SK-N-SH treated with all-trans-retinoic acid at 6 μM for 48 hours (cell line): Measurements from ENCODE around the gene ERH.
"Not testable (repeated sequence)": the region's sequence is repeated elsewhere in the genome, so short reads cannot be mapped to it uniquely, and the experiment has no call there.

ENCODE experiments used
- ATAC-seq: fragments of 200-7000 bp; cut with Tn5 transposase; 3 replicates; pipeline ENCODE4 v1.9.1; 2020; ENCODE audit warnings: mild to moderate bottlenecking, moderate library complexity
- ARNTL ChIP-seq: fragments of 450-650 bp; formaldehyde crosslinking; IDR thresholded peaks from 2 replicates; pipeline ENCODE4 v1.5.0; 2020; ENCODE audit warnings: low read depth, mild to moderate bottlenecking, moderate library complexity, borderline replicate concordance
- BACH2 ChIP-seq: fragments of 250-450 bp; sonication (Bioruptor Pico); IDR thresholded peaks from 2 replicates; pipeline ENCODE4 v1.9.0; 2021; ENCODE audit warnings: mild to moderate bottlenecking, borderline replicate concordance
- CSDC2 ChIP-seq: fragments of 250-450 bp; sonication (Bioruptor Pico); IDR thresholded peaks from 2 replicates; pipeline ENCODE4 v1.5.0; 2020; ENCODE audit warnings: mild to moderate bottlenecking, moderate library complexity
- ESRRG ChIP-seq: fragments of 250-450 bp; sonication (Bioruptor Pico); IDR thresholded peaks from 2 replicates; pipeline ENCODE4 v1.6.1; 2021; ENCODE audit warnings: mild to moderate bottlenecking
- GLIS3 ChIP-seq: fragments of 250-450 bp; sonication (Bioruptor Pico); IDR thresholded peaks from 2 replicates; pipeline ENCODE4 v1.5.0; 2020; ENCODE audit warnings: mild to moderate bottlenecking, moderate library complexity
- ISL1 ChIP-seq: fragments of 250-450 bp; sonication (Bioruptor Pico); IDR thresholded peaks from 2 replicates; pipeline ENCODE4 v2.1.2; 2022; ENCODE audit warnings: mild to moderate bottlenecking, moderate library complexity
- OSR1 ChIP-seq: fragments of 250-450 bp; sonication (Bioruptor Pico); IDR thresholded peaks from 2 replicates; pipeline ENCODE4 v1.8.0; 2022; ENCODE audit warnings: moderate library complexity, mild to moderate bottlenecking, inconsistent platforms
- PPARA ChIP-seq: fragments of 250-450 bp; sonication (Bioruptor Pico); IDR thresholded peaks from 2 replicates; pipeline ENCODE4 v1.5.0; 2020; ENCODE audit warnings: mild to moderate bottlenecking, borderline replicate concordance
- RARB ChIP-seq: fragments of 250-450 bp; sonication (Bioruptor Pico); IDR thresholded peaks from 2 replicates; pipeline ENCODE4 v1.8.0; 2021; ENCODE audit warnings: mild to moderate bottlenecking, moderate library complexity
- SNAI2 ChIP-seq: fragments of 250-450 bp; sonication (Bioruptor Pico); IDR thresholded peaks from 2 replicates; pipeline ENCODE4 v1.5.0; 2020; ENCODE audit warnings: mild to moderate bottlenecking, moderate library complexity
- TCF4 ChIP-seq: fragments of 250-450 bp; sonication (Bioruptor Pico); IDR thresholded peaks from 2 replicates; pipeline ENCODE4 v1.8.0; 2021; ENCODE audit warnings: mild to moderate bottlenecking, moderate library complexity, borderline replicate concordance
- ZC3H10 ChIP-seq: fragments of 250-450 bp; sonication (Bioruptor Pico); IDR thresholded peaks from 2 replicates; pipeline ENCODE4 v1.5.1; 2021; ENCODE audit warnings: mild to moderate bottlenecking, moderate library complexity
- ZFP3 ChIP-seq: fragments of 250-450 bp; sonication (Bioruptor Pico); IDR thresholded peaks from 2 replicates; pipeline ENCODE4 v1.5.0; 2020; ENCODE audit warnings: mild to moderate bottlenecking, moderate library complexity
- ZFP30 ChIP-seq: fragments of 450-650 bp; formaldehyde crosslinking; IDR thresholded peaks from 2 replicates; pipeline ENCODE4 v1.5.0; 2022; ENCODE audit warnings: mild to moderate bottlenecking, moderate library complexity
- ZNF565 ChIP-seq: fragments of 450-650 bp; formaldehyde crosslinking; conservative IDR thresholded peaks from 2 replicates; pipeline ENCODE4 v1.5.0; 2020; ENCODE audit warnings: low read depth, mild to moderate bottlenecking, moderate library complexity
- ZNF70 ChIP-seq: fragments of 450-650 bp; formaldehyde crosslinking; IDR thresholded peaks from 2 replicates; pipeline ENCODE4 v1.5.0; 2020; ENCODE audit warnings: mild to moderate bottlenecking, moderate library complexity
- ZNF8 ChIP-seq: fragments of 450-650 bp; formaldehyde crosslinking; IDR thresholded peaks from 2 replicates; pipeline ENCODE4 v1.5.0; 2020; ENCODE audit warnings: mild to moderate bottlenecking, moderate library complexity
- TF ChIP-seq, protein P1 (sequence below): fragments of 250-450 bp; sonication (Bioruptor Pico); IDR thresholded peaks from 2 replicates; pipeline ENCODE4 v1.5.0; 2020; ENCODE audit warnings: mild to moderate bottlenecking, moderate library complexity
- TF ChIP-seq, protein P2 (sequence below): fragments of 250-450 bp; sonication (Bioruptor Pico); IDR thresholded peaks from 2 replicates; pipeline ENCODE4 v1.8.0; 2020; ENCODE audit warnings: mild to moderate bottlenecking, moderate library complexity, borderline replicate concordance
- TF ChIP-seq, protein P3 (sequence below): fragments of 250-450 bp; sonication (Bioruptor Pico); IDR thresholded peaks from 2 replicates; pipeline ENCODE4 v1.8.0; 2021; ENCODE audit warnings: low read depth, mild to moderate bottlenecking, moderate library complexity, borderline replicate concordance
- TF ChIP-seq, protein P4 (sequence below): fragments of 250-450 bp; sonication (Bioruptor Pico); IDR thresholded peaks from 2 replicates; pipeline ENCODE4 v1.5.1; 2021; ENCODE audit warnings: mild to moderate bottlenecking, moderate library complexity

ERH gene

DNA sequence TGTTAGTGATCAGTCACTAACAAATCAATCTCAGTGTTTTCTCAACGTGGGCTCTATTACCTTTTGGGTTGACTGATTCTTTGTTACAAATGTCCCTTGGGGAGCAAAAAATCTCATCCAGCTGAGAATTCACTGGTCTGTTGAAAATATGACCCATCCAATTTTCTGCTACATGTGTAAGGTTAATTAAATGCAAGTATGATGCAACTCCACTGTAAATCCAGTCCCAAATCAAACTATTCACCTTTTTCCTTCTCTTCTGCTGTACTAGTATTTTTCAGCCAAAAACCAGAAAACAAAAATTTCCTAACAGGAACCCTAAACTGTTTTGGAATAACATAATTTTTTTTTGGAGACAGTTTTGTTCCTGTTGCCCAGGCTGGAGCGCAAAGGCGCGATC, 2.2 kb downstream of the ERH start:
- TF ChIP-seq ARNTL = no peak
- no peak for TF ChIP-seq ZNF70
- no peak for TF ChIP-seq OSR1 (CRISPR knock-in tag)
- no peak for TF ChIP-seq TCF4
- TF ChIP-seq ZFP30 = no peak
- TF ChIP-seq ISL1 (CRISPR knock-in tag) = no peak
- no peak for TF ChIP-seq ZC3H10
- TF ChIP-seq CSDC2 (CRISPR knock-in tag) = no peak
- no peak for TF ChIP-seq RARB (CRISPR knock-in tag)
- TF ChIP-seq, protein P1, sequence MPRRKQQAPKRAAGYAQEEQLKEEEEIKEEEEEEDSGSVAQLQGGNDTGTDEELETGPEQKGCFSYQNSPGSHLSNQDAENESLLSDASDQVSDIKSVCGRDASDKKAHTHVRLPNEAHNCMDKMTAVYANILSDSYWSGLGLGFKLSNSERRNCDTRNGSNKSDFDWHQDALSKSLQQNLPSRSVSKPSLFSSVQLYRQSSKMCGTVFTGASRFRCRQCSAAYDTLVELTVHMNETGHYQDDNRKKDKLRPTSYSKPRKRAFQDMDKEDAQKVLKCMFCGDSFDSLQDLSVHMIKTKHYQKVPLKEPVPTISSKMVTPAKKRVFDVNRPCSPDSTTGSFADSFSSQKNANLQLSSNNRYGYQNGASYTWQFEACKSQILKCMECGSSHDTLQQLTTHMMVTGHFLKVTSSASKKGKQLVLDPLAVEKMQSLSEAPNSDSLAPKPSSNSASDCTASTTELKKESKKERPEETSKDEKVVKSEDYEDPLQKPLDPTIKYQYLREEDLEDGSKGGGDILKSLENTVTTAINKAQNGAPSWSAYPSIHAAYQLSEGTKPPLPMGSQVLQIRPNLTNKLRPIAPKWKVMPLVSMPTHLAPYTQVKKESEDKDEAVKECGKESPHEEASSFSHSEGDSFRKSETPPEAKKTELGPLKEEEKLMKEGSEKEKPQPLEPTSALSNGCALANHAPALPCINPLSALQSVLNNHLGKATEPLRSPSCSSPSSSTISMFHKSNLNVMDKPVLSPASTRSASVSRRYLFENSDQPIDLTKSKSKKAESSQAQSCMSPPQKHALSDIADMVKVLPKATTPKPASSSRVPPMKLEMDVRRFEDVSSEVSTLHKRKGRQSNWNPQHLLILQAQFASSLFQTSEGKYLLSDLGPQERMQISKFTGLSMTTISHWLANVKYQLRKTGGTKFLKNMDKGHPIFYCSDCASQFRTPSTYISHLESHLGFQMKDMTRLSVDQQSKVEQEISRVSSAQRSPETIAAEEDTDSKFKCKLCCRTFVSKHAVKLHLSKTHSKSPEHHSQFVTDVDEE (CRISPR knock-in tag) = no peak
- TF ChIP-seq, protein P2, sequence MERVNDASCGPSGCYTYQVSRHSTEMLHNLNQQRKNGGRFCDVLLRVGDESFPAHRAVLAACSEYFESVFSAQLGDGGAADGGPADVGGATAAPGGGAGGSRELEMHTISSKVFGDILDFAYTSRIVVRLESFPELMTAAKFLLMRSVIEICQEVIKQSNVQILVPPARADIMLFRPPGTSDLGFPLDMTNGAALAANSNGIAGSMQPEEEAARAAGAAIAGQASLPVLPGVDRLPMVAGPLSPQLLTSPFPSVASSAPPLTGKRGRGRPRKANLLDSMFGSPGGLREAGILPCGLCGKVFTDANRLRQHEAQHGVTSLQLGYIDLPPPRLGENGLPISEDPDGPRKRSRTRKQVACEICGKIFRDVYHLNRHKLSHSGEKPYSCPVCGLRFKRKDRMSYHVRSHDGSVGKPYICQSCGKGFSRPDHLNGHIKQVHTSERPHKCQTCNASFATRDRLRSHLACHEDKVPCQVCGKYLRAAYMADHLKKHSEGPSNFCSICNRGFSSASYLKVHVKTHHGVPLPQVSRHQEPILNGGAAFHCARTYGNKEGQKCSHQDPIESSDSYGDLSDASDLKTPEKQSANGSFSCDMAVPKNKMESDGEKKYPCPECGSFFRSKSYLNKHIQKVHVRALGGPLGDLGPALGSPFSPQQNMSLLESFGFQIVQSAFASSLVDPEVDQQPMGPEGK (CRISPR knock-in tag) = no peak
- no peak for TF ChIP-seq GLIS3
- no peak for TF ChIP-seq ZFP3
- TF ChIP-seq, all 23 proteins: peak for 0

DNA sequence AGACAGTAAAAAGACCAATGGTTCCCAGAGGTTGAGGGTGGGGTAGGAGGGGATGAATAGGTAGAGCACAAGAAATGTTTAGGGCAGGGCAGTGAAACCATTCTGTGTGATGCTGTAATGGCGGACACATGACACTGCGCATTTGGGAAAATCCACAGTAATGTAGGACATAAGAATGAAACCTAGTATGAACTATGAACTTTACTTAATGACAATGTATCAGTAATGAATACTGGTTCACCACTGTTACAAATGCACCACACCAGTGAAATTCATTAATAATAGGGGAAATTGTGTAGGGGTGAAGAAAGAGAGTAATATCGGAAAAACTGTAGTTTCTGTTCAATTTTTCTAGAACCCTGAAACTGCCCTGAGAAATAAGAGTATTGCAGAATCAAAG, 5.6 kb downstream of the ERH start:
- TF ChIP-seq CSDC2 (CRISPR knock-in tag) (no peak), ZFP30 (no peak), ZNF70 (no peak), ZNF8 (no peak), ZC3H10 (no peak), ISL1 (CRISPR knock-in tag) (no peak), PPARA (CRISPR knock-in tag) (no peak), ESRRG (CRISPR knock-in tag) (no peak), ZNF565 (CRISPR knock-in tag) (no peak), OSR1 (CRISPR knock-in tag) (no peak)
- TF ChIP-seq, protein P2 (CRISPR knock-in tag) = no peak
- TF ChIP-seq, protein P3, sequence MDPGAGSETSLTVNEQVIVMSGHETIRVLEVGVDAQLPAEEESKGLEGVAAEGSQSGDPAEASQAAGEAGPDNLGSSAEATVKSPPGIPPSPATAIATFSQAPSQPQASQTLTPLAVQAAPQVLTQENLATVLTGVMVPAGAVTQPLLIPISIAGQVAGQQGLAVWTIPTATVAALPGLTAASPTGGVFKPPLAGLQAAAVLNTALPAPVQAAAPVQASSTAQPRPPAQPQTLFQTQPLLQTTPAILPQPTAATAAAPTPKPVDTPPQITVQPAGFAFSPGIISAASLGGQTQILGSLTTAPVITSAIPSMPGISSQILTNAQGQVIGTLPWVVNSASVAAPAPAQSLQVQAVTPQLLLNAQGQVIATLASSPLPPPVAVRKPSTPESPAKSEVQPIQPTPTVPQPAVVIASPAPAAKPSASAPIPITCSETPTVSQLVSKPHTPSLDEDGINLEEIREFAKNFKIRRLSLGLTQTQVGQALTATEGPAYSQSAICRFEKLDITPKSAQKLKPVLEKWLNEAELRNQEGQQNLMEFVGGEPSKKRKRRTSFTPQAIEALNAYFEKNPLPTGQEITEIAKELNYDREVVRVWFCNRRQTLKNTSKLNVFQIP (CRISPR knock-in tag) = no peak
- no peak for ATAC-seq

More for the DNA sequence above, 2.2 kb downstream of the ERH start:
- no peak for ATAC-seq

DNA sequence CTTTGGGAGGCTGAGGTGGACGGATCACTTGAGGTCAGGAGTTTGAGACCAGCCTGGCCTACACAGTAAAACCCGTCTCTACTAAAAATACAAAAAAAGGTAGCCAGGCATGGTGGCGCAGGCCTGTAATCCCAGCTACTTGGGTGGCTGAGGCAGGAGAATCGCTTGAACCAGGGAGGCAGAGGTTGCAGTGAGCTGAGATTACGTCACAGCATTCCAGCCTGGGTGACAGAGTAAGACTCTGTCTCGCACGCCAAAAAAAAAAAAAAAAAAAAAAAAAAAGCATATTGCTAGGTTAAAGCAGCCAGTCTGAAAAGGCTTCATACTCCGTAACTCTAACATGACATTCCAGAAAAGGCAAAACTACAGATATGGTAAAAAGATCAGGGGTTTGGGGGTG, 6.7 kb downstream of the ERH start:
- ATAC-seq = not testable (repeated sequence)

DNA sequence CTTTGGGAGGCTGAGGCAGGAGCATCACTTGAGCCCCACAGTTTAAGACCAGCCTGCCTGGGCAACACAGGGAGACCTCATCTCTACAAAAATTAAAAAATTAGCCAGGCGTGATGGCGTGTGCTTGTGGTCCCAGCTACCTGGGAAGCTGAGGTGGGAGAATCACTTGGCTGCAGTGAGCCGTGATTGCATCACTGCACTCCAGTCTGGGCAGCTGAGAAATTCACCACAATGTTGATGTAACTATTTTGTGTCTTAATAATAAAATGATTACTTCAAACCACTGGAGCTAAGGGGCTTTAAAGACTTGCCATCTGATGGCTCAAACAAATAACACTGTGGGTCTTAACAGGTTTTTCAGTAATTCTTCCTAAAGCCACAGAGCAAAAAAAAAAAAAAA, 10.8 kb downstream of the ERH start:
- no peak for ATAC-seq
- TF ChIP-seq ZNF70 = no peak
- no peak for TF ChIP-seq RARB (CRISPR knock-in tag)
- TF ChIP-seq ZC3H10 = no peak
- no peak for TF ChIP-seq GLIS3
- TF ChIP-seq, protein P1 (CRISPR knock-in tag) = no peak
- no peak for TF ChIP-seq SNAI2 (CRISPR knock-in tag)
- TF ChIP-seq ZFP30 = no peak
- no peak for TF ChIP-seq ESRRG (CRISPR knock-in tag)
- TF ChIP-seq ARNTL = no peak
- no peak for TF ChIP-seq ZNF8
- TF ChIP-seq, protein P4, sequence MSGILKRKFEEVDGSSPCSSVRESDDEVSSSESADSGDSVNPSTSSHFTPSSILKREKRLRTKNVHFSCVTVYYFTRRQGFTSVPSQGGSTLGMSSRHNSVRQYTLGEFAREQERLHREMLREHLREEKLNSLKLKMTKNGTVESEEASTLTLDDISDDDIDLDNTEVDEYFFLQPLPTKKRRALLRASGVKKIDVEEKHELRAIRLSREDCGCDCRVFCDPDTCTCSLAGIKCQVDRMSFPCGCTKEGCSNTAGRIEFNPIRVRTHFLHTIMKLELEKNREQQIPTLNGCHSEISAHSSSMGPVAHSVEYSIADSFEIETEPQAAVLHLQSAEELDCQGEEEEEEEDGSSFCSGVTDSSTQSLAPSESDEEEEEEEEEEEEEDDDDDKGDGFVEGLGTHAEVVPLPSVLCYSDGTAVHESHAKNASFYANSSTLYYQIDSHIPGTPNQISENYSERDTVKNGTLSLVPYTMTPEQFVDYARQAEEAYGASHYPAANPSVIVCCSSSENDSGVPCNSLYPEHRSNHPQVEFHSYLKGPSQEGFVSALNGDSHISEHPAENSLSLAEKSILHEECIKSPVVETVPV = no peak
- no peak for TF ChIP-seq TCF4
- TF ChIP-seq BACH2 = no peak
- TF ChIP-seq ZFP3 = no peak
- TF ChIP-seq, protein P2 (CRISPR knock-in tag) = no peak
- TF ChIP-seq ZNF565 (CRISPR knock-in tag) = no peak
- TF ChIP-seq CSDC2 (CRISPR knock-in tag) = no peak
